IMR-90 (cell line): ENCODE results near the gene CAPN5. TPM values are rescaled to one million over a fixed set of nuclear protein-coding genes. Genes with fewer than 3 reads are reported as not detected.

Experiments
- ATAC-seq: fragments of 200-7000 bp; cut with Tn5 transposase; 2 replicates; pipeline ENCODE4 v1.9.1; 2020; ENCODE audit warnings: low read depth, mild to moderate bottlenecking, moderate library complexity
- BruUV-seq: library from RNA; stranded (reverse); fragments of 400-500 nt; replicated peaks from 2 replicates; lab custom pipeline; 2021; lab: Mats Ljungman, UMichigan
- CTCF ChIA-PET: fragments of 300-600 bp; formaldehyde crosslinking; extraction: SDS; loops from one replicate; lab custom pipeline; 2021; ENCODE audit warnings: antibody characterized with exemption; lab: Yijun Ruan, JAX
- POLR2A ChIA-PET: fragments of 300-600 bp; sonication (Branson Sonifier 250); formaldehyde crosslinking; loops from one replicate; lab custom pipeline; 2022; ENCODE audit warnings: antibody characterized with exemption; ENCODE audit not compliant: unreplicated experiment; lab: Charles Lee
- DNase-seq: peaks from one replicate; pipeline ENCODE4 v3.0.0; 2013
- H2AFZ ChIP-seq: replicated peaks from 2 replicates; pipeline ENCODE3; 2013; ENCODE audit warnings: low read length, mild to moderate bottlenecking; ENCODE audit not compliant: poor library complexity
- H2AK5ac ChIP-seq: 2 replicates; pipeline ENCODE4 v1.6.1; 2013; ENCODE audit warnings: low read depth, low read length, inconsistent platforms
- H2AK9ac ChIP-seq: replicated peaks from 2 replicates; pipeline ENCODE3; 2013; ENCODE audit warnings: mild to moderate bottlenecking, low read depth, low read length, moderate library complexity; ENCODE audit not compliant: poor library complexity
- H2BK120ac ChIP-seq: 2 replicates; pipeline ENCODE4 v1.6.1; 2013; ENCODE audit warnings: low read depth, low read length, inconsistent platforms
- H2BK15ac ChIP-seq: 3 replicates; pipeline ENCODE4 v1.6.1; 2013; ENCODE audit warnings: low read depth, low read length, inconsistent platforms
- H2BK20ac ChIP-seq: 2 replicates; pipeline ENCODE4 v1.6.1; 2013; ENCODE audit warnings: low read depth, mild to moderate bottlenecking, inconsistent platforms, low read length, moderate library complexity
- H2BK5ac ChIP-seq: 2 replicates; pipeline ENCODE4 v1.6.1; 2013; ENCODE audit warnings: mild to moderate bottlenecking, low read depth, low read length, inconsistent platforms; ENCODE audit not compliant: poor library complexity, severe bottlenecking
- H3K14ac ChIP-seq: replicated peaks from 2 replicates; pipeline ENCODE4 v1.6.1; 2013; ENCODE audit warnings: low read depth, low read length, inconsistent platforms
- H3K18ac ChIP-seq: 2 replicates; pipeline ENCODE4 v1.6.1; 2013; ENCODE audit warnings: low read depth, low read length, control low read depth
- H3K23ac ChIP-seq: 2 replicates; pipeline ENCODE4 v1.6.1; 2013; ENCODE audit warnings: low read depth, low read length, inconsistent platforms
- H3K27ac ChIP-seq: 2 replicates; pipeline ENCODE4 v1.5.1; 2013; ENCODE audit warnings: mild to moderate bottlenecking, control low read depth, low read length; ENCODE audit not compliant: insufficient read depth
- H3K27me3 ChIP-seq: 2 replicates; pipeline ENCODE4 v1.6.1; 2013; ENCODE audit warnings: low read length; ENCODE audit not compliant: control insufficient read depth, insufficient read depth
- H3K36me3 ChIP-seq: 2 replicates; pipeline ENCODE4 v1.6.1; 2013; ENCODE audit warnings: low read length, mixed read lengths; ENCODE audit not compliant: control insufficient read depth, insufficient read depth
- H3K4ac ChIP-seq: 2 replicates; pipeline ENCODE4 v1.6.1; 2013; ENCODE audit warnings: low read depth, low read length, inconsistent platforms
- H3K4me1 ChIP-seq: 2 replicates; pipeline ENCODE4 v1.6.1; 2013; ENCODE audit warnings: low read length, mixed read lengths; ENCODE audit not compliant: control insufficient read depth, insufficient read depth
- H3K4me2 ChIP-seq: 2 replicates; pipeline ENCODE4 v1.6.1; 2013; ENCODE audit warnings: low read depth, mild to moderate bottlenecking, control low read depth, low read length, moderate library complexity
- H3K4me3 ChIP-seq: 2 replicates; pipeline ENCODE4 v1.5.1; 2013; ENCODE audit warnings: low read depth, mild to moderate bottlenecking, control low read depth, low read length, moderate library complexity; ENCODE audit not compliant: insufficient read depth
- H3K56ac ChIP-seq: 2 replicates; pipeline ENCODE4 v1.6.1; 2013; ENCODE audit warnings: low read length, inconsistent platforms; ENCODE audit not compliant: insufficient read depth; ENCODE audit errors: extremely low read depth
- H3K79me1 ChIP-seq, 2 experiments: 2 replicates each; pipeline ENCODE4 v1.6.1; 2013; ENCODE audit warnings: low read length in 2 of 2, inconsistent platforms in 1 of 2, low read depth in 1 of 2
- H3K9ac ChIP-seq: 2 replicates; pipeline ENCODE4 v1.6.1; 2013; ENCODE audit warnings: low read depth, low read length, control low read depth
- H3K9me1 ChIP-seq: 2 replicates; pipeline ENCODE4 v1.6.1; 2013; ENCODE audit warnings: low read length, inconsistent platforms; ENCODE audit not compliant: insufficient read depth
- H3K9me3 ChIP-seq: 2 replicates; pipeline ENCODE4 v1.6.1; 2013; ENCODE audit warnings: low read length; ENCODE audit not compliant: control insufficient read depth, insufficient read depth
- H4K20me1 ChIP-seq: 2 replicates; pipeline ENCODE4 v1.6.1; 2013; ENCODE audit warnings: low read length, inconsistent platforms; ENCODE audit not compliant: insufficient read depth
- H4K5ac ChIP-seq: 2 replicates; pipeline ENCODE4 v1.6.1; 2013; ENCODE audit warnings: mild to moderate bottlenecking, low read depth, low read length, control low read depth
- H4K8ac ChIP-seq, 2 experiments: 2 replicates each; pipeline ENCODE4 v1.6.1; 2013; ENCODE audit warnings: low read depth in 2 of 2, low read length in 2 of 2, control low read depth in 1 of 2, inconsistent platforms in 1 of 2
- H4K91ac ChIP-seq: 2 replicates; pipeline ENCODE4 v1.6.1; 2013; ENCODE audit warnings: low read depth, low read length, inconsistent platforms; ENCODE audit not compliant: insufficient read depth
- BHLHE40 ChIP-seq: fragments of 150-350 bp; IDR thresholded peaks from 2 replicates; pipeline ENCODE4 v1.6.1; 2016; ENCODE audit warnings: mild to moderate bottlenecking, low read depth, low read length
- CEBPB ChIP-seq: IDR thresholded peaks from 2 replicates; pipeline ENCODE4 v1.6.1; 2012; ENCODE audit warnings: low read depth, low read length, improper control_type of control experiment
- CHD1 ChIP-seq: IDR thresholded peaks from 2 replicates; pipeline ENCODE4 v1.6.1; 2012; ENCODE audit warnings: low read depth, low read length, improper control_type of control experiment
- FOS ChIP-seq: fragments of 150-350 bp; IDR thresholded peaks from 2 replicates; pipeline ENCODE4 v1.6.1; 2016; ENCODE audit warnings: low read depth, low read length
- MAFK ChIP-seq: IDR thresholded peaks from 2 replicates; pipeline ENCODE4 v1.6.1; 2012; ENCODE audit warnings: low read depth, low read length, improper control_type of control experiment
- MAZ ChIP-seq: IDR thresholded peaks from 2 replicates; pipeline ENCODE4 v1.6.1; 2012; ENCODE audit warnings: low read depth, mild to moderate bottlenecking, low read length, improper control_type of control experiment, moderate library complexity, borderline replicate concordance
- MXI1 ChIP-seq: IDR thresholded peaks from 2 replicates; pipeline ENCODE4 v1.6.1; 2012; ENCODE audit warnings: low read depth, mild to moderate bottlenecking, low read length, moderate library complexity, borderline replicate concordance
- NFE2L2 ChIP-seq: fragments of 150-350 bp; IDR thresholded peaks from 2 replicates; pipeline ENCODE4 v1.6.1; 2016; ENCODE audit warnings: low read depth, mild to moderate bottlenecking, low read length
- POLR2A ChIP-seq: IDR thresholded peaks from 2 replicates; pipeline ENCODE4 v1.6.1; 2012; ENCODE audit warnings: mild to moderate bottlenecking, low read depth, low read length
- RAD21 ChIP-seq: IDR thresholded peaks from 2 replicates; pipeline ENCODE4 v1.6.1; 2012; ENCODE audit warnings: low read length, improper control_type of control experiment
- RCOR1 ChIP-seq: IDR thresholded peaks from 2 replicates; pipeline ENCODE4 v1.6.1; 2012; ENCODE audit warnings: mild to moderate bottlenecking, low read length, improper control_type of control experiment; ENCODE audit not compliant: insufficient replicate concordance
- RFX5 ChIP-seq: IDR thresholded peaks from 2 replicates; pipeline ENCODE4 v1.8.0; 2012; ENCODE audit warnings: low read depth, mild to moderate bottlenecking, low read length, moderate library complexity
- SMC3 ChIP-seq: fragments of 150-350 bp; IDR thresholded peaks from 2 replicates; pipeline ENCODE4 v1.6.1; 2016; ENCODE audit warnings: low read depth, mild to moderate bottlenecking, antibody characterized with exemption, low read length, moderate library complexity
- WGBS, 2 experiments: methylation state at CpG; one replicate each; pipeline versions ENCODE4 v1.1.5 to v1.1.7; 2013; ENCODE audit warnings: missing lambda C conversion rate in 2 of 2; ENCODE audit not compliant: insufficient read length in 1 of 2; ENCODE audit errors: extremely low coverage in 2 of 2; 5-methylcytosine and 5-hydroxymethylcytosine counted together
- dilution Hi-C: fragments of 300-500 bp; cut with HindIII; formaldehyde crosslinking; loops from one replicate; pipeline ENCODE4 v1.14.3; 2018; ENCODE audit warnings: low sequenced_read_pairs; ENCODE audit not compliant: unreplicated experiment
- in situ Hi-C: fragments of 300-500 bp; cut with MboI; formaldehyde crosslinking; loops from 3 replicates; pipeline ENCODE4 v1.14.3; 2019; ENCODE audit warnings: low sequenced_read_pairs, inconsistent platforms, mixed read lengths
- intact Hi-C: fragments of 100-400 bp; cut with micrococcal nuclease; formaldehyde crosslinking; loops from 2 replicates; pipeline ENCODE4 v1.10.0; 2022
- polyA plus RNA-seq, 3 experiments: library from polyadenylated mRNA; depleted of rRNA; stranded (reverse); fragments of >200 nt; gene quantifications; 2 replicates each; pipeline ENCODE4 v1.2.3, GENCODE V29; 2012; ENCODE audit warnings: low replicate concordance in 1 of 3
- total RNA-seq: library from RNA; depleted of rRNA; stranded (reverse); fragments of >200 nt; gene quantifications from 2 replicates; pipeline ENCODE4 v1.2.3, GENCODE V29; 2012
- TF ChIP-seq, protein P1 (sequence below): conservative IDR thresholded peaks from 2 replicates; pipeline ENCODE4 v1.5.1; 2012; ENCODE audit warnings: mild to moderate bottlenecking, low read depth, low read length, improper control_type of control experiment
- TF ChIP-seq, protein P2 (sequence below): fragments of 150-350 bp; IDR thresholded peaks from 2 replicates; pipeline ENCODE4 v1.6.1; 2017; ENCODE audit warnings: mild to moderate bottlenecking, antibody characterized with exemption, low read length, low read depth
- TF ChIP-seq, protein P3 (sequence below): fragments of 150-350 bp; IDR thresholded peaks from 2 replicates; pipeline ENCODE4 v1.6.1; 2016; ENCODE audit warnings: low read depth, mild to moderate bottlenecking, low read length, moderate library complexity, borderline replicate concordance

CAPN5 gene
- total and polyA plus RNA-seq, 2 of the 4 experiments (the other 2 are of a cell fraction): 8.1 to 24.0 TPM

DNA sequence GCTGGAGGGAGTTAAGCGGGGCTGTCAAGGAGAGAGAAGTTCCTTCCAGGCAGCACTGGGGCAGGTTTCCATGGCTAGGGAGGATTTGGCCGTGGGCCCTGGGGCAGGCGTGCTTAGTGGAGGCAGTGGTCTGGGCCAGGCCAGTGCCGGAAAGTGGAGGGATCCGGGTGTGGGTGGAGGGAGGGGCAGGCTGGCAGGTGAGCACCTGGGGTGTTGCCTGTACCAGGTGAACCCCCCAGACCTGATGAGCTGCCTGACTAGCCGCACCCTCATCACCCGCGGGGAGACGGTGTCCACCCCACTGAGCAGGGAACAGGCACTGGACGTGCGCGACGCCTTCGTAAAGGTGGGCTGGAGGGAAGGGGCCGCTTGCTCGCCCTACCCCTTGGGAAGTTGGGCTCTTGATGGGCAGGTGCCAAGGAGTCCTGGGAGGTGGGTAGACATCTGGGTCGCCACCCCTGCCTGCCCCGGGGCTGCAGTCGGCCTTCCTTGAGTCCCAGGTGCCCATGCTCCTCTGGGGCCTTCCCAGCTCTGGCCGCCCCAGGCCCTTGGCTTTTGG, 93.2 kb downstream of the CAPN5 start:
- H3K4me3 ChIP-seq: no peak overlapping the region
- H4K8ac ChIP-seq: no peak overlapping the region
- H3K79me1 ChIP-seq: no peaks in the 10 kb centered on the region
- H3K9me3 ChIP-seq: no peaks in the 10 kb centered on the region
- ChIA-PET POLR2A (no interaction called here), CTCF (no interaction called here)
- H2BK120ac ChIP-seq: no peak overlapping the region
- H3K9ac ChIP-seq: no peak overlapping the region
- H3K27me3 ChIP-seq: peaks cover 71% of the 10 kb centered on the region
- no peak overlapping the region for H3K4ac ChIP-seq
- no TSS peak for BruUV-seq
- dilution Hi-C loops: no loop called here
- H2BK20ac ChIP-seq: no peak overlapping the region
- H4K5ac ChIP-seq: no peak overlapping the region
- no peaks in the 10 kb centered on the region for H4K20me1 ChIP-seq
- no peak overlapping the region for H4K91ac ChIP-seq
- no peak overlapping the region for H2AK5ac ChIP-seq
- H2BK5ac ChIP-seq: no peak overlapping the region
- ATAC-seq: no peak
- no peak overlapping the region for H3K18ac ChIP-seq
- no peaks in the 10 kb centered on the region for H3K36me3 ChIP-seq
- no peak overlapping the region for H3K23ac ChIP-seq
- H3K4me1 ChIP-seq: no peaks in the 10 kb centered on the region
- no peak for DNase-seq
- H3K14ac ChIP-seq: no peak overlapping the region
- WGBS, 2 experiments: 77% methylated on average over 8 of the region's 20 CpGs; no CpG with 5 or more reads in 1 of the 2 experiments
- in situ Hi-C loops: no loop called here
- H2BK15ac ChIP-seq: no peak overlapping the region
- H2AK9ac ChIP-seq: no peak overlapping the region
- TF ChIP-seq NFE2L2: no peak
- no peak for TF ChIP-seq RFX5
- TF ChIP-seq, protein P1, sequence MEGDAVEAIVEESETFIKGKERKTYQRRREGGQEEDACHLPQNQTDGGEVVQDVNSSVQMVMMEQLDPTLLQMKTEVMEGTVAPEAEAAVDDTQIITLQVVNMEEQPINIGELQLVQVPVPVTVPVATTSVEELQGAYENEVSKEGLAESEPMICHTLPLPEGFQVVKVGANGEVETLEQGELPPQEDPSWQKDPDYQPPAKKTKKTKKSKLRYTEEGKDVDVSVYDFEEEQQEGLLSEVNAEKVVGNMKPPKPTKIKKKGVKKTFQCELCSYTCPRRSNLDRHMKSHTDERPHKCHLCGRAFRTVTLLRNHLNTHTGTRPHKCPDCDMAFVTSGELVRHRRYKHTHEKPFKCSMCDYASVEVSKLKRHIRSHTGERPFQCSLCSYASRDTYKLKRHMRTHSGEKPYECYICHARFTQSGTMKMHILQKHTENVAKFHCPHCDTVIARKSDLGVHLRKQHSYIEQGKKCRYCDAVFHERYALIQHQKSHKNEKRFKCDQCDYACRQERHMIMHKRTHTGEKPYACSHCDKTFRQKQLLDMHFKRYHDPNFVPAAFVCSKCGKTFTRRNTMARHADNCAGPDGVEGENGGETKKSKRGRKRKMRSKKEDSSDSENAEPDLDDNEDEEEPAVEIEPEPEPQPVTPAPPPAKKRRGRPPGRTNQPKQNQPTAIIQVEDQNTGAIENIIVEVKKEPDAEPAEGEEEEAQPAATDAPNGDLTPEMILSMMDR: no peak
- TF ChIP-seq RCOR1: no peak
- no peak for TF ChIP-seq MAFK
- TF ChIP-seq, protein P2, sequence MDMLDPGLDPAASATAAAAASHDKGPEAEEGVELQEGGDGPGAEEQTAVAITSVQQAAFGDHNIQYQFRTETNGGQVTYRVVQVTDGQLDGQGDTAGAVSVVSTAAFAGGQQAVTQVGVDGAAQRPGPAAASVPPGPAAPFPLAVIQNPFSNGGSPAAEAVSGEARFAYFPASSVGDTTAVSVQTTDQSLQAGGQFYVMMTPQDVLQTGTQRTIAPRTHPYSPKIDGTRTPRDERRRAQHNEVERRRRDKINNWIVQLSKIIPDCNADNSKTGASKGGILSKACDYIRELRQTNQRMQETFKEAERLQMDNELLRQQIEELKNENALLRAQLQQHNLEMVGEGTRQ: no peak
- no peak for TF ChIP-seq BHLHE40
- TF ChIP-seq SMC3: no peak
- TF ChIP-seq CHD1: no peak
- TF ChIP-seq POLR2A: no peak
- no peak for TF ChIP-seq MAZ
- no peak for TF ChIP-seq MXI1
- no peak for TF ChIP-seq RAD21
- TF ChIP-seq, protein P3, sequence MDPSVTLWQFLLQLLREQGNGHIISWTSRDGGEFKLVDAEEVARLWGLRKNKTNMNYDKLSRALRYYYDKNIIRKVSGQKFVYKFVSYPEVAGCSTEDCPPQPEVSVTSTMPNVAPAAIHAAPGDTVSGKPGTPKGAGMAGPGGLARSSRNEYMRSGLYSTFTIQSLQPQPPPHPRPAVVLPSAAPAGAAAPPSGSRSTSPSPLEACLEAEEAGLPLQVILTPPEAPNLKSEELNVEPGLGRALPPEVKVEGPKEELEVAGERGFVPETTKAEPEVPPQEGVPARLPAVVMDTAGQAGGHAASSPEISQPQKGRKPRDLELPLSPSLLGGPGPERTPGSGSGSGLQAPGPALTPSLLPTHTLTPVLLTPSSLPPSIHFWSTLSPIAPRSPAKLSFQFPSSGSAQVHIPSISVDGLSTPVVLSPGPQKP: no peak
- TF ChIP-seq CEBPB: no peak
- no peak for TF ChIP-seq FOS
- no peak overlapping the region for H3K56ac ChIP-seq
- intact Hi-C loops: no loop called here
- H2AFZ ChIP-seq: no peak overlapping the region
- H3K27ac ChIP-seq: no peak overlapping the region
- H3K4me2 ChIP-seq: no peak overlapping the region
- H3K9me1 ChIP-seq: no peaks in the 10 kb centered on the region
